Activated naive CD4-positive, alpha-beta T cell treated with anti-CD3 and anti-CD28 coated beads, Interleukin-2, amount 10 ng/mL, durations not matched to agents 7 days and 5 days (primary cell): Measurements from ENCODE around the gene BMPER.

Source experiments
- CTCF ChIA-PET: fragments of 350-600 bp; sonication (Branson Sonifier 250); formaldehyde crosslinking; loops from one replicate; lab custom pipeline; 2021; ENCODE audit warnings: antibody characterized with exemption; lab: Charles Lee
- DNase-seq: peaks from one replicate; pipeline ENCODE4 v3.0.0-alpha.2; 2020
- H3K27ac Mint-ChIP-seq: one replicate; pipeline ENCODE4 v1.8.0; 2021; ENCODE audit warnings: mild to moderate bottlenecking, moderate library complexity, mixed read lengths
- H3K27me3 Mint-ChIP-seq: one replicate; pipeline ENCODE4 v1.8.0; 2021; ENCODE audit warnings: mild to moderate bottlenecking, mixed read lengths
- H3K36me3 Mint-ChIP-seq: one replicate; pipeline ENCODE4 v1.8.0; 2021; ENCODE audit warnings: mixed read lengths
- H3K4me1 Mint-ChIP-seq: one replicate; pipeline ENCODE4 v1.8.0; 2021; ENCODE audit warnings: mixed read lengths
- H3K4me3 Mint-ChIP-seq: one replicate; pipeline ENCODE4 v1.8.0; 2021; ENCODE audit warnings: mild to moderate bottlenecking, moderate library complexity, mixed read lengths
- H3K9me3 Mint-ChIP-seq: one replicate; pipeline ENCODE4 v1.8.0; 2021; ENCODE audit warnings: mixed read lengths

The BMPER gene

DNA sequence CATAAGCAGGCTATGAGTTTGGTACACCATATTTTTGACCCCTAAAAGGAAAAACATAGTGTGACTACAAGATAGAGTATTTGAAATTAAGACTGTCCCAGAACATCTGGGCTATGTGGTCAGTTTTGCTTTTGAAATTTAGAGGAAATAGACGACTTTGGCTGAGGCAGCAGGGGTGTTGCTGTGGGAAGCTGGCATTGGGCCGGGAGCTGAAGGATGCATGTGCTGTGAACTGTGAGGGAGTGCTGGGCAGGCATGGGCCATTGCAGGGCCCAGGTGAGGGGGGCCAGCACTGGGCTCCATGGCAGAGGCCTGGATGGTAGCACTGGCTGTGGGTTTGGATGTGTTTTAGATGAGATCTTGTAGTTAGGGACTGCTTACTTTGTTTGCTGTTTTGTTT lies 168.3 kb downstream of the BMPER start:
- CTCF ChIA-PET, result interaction anchor here (1.1 kb wide), 1 partner anchor 12 kb away, joined by 4 read pairs; no protein-coding TSS in a partner anchor
- Mint-ChIP-seq H3K9me3 (no peaks in the 10 kb centered on the region), H3K27ac (no peak overlapping the region), H3K4me3 (no peak overlapping the region), H3K36me3 (no peaks in the 10 kb centered on the region), H3K4me1 (no peaks in the 10 kb centered on the region), H3K27me3 (peaks cover 6% of the 10 kb centered on the region)
- DNase-seq, result no peak

GRCh38 chr7:34074421-34074820 lies 169.1 kb downstream of the BMPER start:
- Mint-ChIP-seq H3K9me3 (peaks cover 1% of the 10 kb centered on the region), H3K27ac (no peak overlapping the region), H3K36me3 (no peaks in the 10 kb centered on the region), H3K4me3 (no peak overlapping the region), H3K4me1 (no peaks in the 10 kb centered on the region), H3K27me3 (peaks cover 6% of the 10 kb centered on the region)
- DNase-seq, result no peak
- CTCF ChIA-PET, result interaction anchor here (1.1 kb wide), 1 partner anchor 11 kb away, joined by 4 read pairs; no protein-coding TSS in a partner anchor

GRCh38 chr7:34075523-34076370 lies 170.4 kb downstream of the BMPER start:
- Mint-ChIP-seq H3K4me1 (no peaks in the 10 kb centered on the region), H3K27me3 (peaks cover 6% of the 10 kb centered on the region), H3K36me3 (no peaks in the 10 kb centered on the region), H3K4me3 (no peak overlapping the region), H3K27ac (no peak overlapping the region), H3K9me3 (peaks cover 3% of the 10 kb centered on the region)
- CTCF ChIA-PET, result no interaction called here
- DNase-seq, result no peak

GRCh38 chr7:34077168-34077567 lies 171.8 kb downstream of the BMPER start:
- Mint-ChIP-seq H3K4me1 (no peaks in the 10 kb centered on the region), H3K36me3 (no peaks in the 10 kb centered on the region), H3K27ac (no peak overlapping the region), H3K9me3 (peaks cover 3% of the 10 kb centered on the region), H3K4me3 (no peak overlapping the region), H3K27me3 (peaks cover 6% of the 10 kb centered on the region)
- no peak for DNase-seq
- CTCF ChIA-PET, result no interaction called here

DNA sequence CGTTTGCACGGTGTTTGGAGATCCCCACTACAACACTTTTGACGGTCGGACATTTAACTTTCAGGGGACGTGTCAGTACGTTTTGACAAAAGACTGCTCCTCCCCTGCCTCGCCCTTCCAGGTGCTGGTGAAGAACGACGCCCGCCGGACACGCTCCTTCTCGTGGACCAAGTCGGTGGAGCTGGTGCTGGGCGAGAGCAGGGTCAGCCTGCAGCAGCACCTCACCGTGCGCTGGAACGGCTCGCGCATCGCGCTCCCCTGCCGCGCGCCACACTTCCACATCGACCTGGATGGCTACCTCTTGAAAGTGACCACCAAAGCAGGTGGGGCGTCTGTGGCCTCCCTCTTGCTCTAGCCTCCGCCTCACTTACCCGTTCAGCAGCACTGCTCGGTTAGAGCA lies 173.5 kb downstream of the BMPER start:
- peaks cover 3% of the 10 kb centered on the region for H3K27me3 Mint-ChIP-seq
- H3K36me3 Mint-ChIP-seq, result no peaks in the 10 kb centered on the region
- no peaks in the 10 kb centered on the region for H3K4me1 Mint-ChIP-seq
- H3K9me3 Mint-ChIP-seq, result peaks cover 3% of the 10 kb centered on the region
- DNase-seq, result no peak
- H3K4me3 Mint-ChIP-seq, result no peak overlapping the region
- H3K27ac Mint-ChIP-seq, result no peak overlapping the region
- CTCF ChIA-PET, result no interaction called here

GRCh38 chr7:34080513-34080912 lies 175.2 kb downstream of the BMPER start:
- Mint-ChIP-seq H3K4me1 (no peaks in the 10 kb centered on the region), H3K9me3 (peaks cover 3% of the 10 kb centered on the region), H3K36me3 (no peaks in the 10 kb centered on the region), H3K27me3 (peaks cover 3% of the 10 kb centered on the region), H3K27ac (no peak overlapping the region), H3K4me3 (no peak overlapping the region)
- CTCF ChIA-PET, result no interaction called here
- no peak for DNase-seq

DNA sequence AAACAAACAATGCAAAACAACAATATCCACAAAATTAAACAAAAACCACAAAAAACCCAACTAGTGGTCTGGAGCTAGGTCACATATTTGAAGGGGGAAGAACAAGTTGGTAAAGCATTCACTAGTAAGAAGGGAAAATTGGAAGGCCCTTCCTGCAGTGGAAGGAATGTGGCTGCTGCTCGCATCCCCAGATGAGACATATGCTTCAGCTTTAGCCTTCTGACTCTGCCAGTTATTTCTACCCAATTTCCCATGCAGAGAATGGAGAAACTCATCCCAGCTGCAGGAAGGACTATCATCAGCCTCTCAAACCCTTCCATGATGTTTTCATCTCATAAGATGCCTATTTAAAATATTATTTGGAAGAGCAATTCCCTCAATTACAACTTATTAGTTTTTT lies 176.6 kb downstream of the BMPER start:
- CTCF ChIA-PET, result no interaction called here
- no peaks in the 10 kb centered on the region for H3K36me3 Mint-ChIP-seq
- no peaks in the 10 kb centered on the region for H3K27me3 Mint-ChIP-seq
- H3K4me3 Mint-ChIP-seq, result no peak overlapping the region
- H3K27ac Mint-ChIP-seq, result no peak overlapping the region
- H3K9me3 Mint-ChIP-seq, result peaks cover 3% of the 10 kb centered on the region
- H3K4me1 Mint-ChIP-seq, result no peaks in the 10 kb centered on the region
- DNase-seq, result no peak

DNA sequence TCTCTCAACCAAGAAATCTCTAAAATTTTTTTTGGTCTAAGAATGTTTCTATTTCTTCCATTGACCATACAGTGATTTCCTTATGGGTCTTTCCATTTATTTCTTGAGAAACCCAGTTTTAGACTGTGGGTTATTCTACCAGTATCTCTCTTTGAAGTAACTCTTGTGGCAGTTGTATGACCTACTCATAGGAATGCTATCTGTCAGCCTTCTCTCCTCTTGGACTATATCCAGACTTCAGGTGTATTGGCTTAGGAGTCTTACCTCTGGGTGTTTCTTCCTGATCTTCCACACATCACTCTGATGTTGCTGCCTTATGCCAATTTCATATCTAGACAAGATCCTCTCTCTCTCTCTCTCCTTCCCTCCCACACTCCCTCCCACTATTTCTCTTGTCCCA lies 178.1 kb downstream of the BMPER start:
- no peaks in the 10 kb centered on the region for H3K36me3 Mint-ChIP-seq
- H3K4me1 Mint-ChIP-seq, result no peaks in the 10 kb centered on the region
- CTCF ChIA-PET, result no interaction called here

GRCh38 chr7:34084651-34085050 lies 179.3 kb downstream of the BMPER start:
- H3K27me3 Mint-ChIP-seq, result no peaks in the 10 kb centered on the region
- H3K4me3 Mint-ChIP-seq, result no peak overlapping the region
- H3K27ac Mint-ChIP-seq, result no peak overlapping the region
- H3K4me1 Mint-ChIP-seq, result no peaks in the 10 kb centered on the region
- no peaks in the 10 kb centered on the region for H3K9me3 Mint-ChIP-seq
- H3K36me3 Mint-ChIP-seq, result no peaks in the 10 kb centered on the region
- DNase-seq, result no peak
- CTCF ChIA-PET, result no interaction called here

More for the DNA sequence above, 178.1 kb downstream of the BMPER start:
- no peak overlapping the region for H3K27ac Mint-ChIP-seq
- H3K9me3 Mint-ChIP-seq, result peaks cover 3% of the 10 kb centered on the region
- H3K27me3 Mint-ChIP-seq, result no peaks in the 10 kb centered on the region
- no peak overlapping the region for H3K4me3 Mint-ChIP-seq
- no peak for DNase-seq

GRCh38 chr7:34086064-34086463 lies 180.7 kb downstream of the BMPER start:
- CTCF ChIA-PET, result interaction anchor here (0.5 kb wide), 1 partner anchor 12 kb away, joined by 4 read pairs; no protein-coding TSS in a partner anchor

DNA sequence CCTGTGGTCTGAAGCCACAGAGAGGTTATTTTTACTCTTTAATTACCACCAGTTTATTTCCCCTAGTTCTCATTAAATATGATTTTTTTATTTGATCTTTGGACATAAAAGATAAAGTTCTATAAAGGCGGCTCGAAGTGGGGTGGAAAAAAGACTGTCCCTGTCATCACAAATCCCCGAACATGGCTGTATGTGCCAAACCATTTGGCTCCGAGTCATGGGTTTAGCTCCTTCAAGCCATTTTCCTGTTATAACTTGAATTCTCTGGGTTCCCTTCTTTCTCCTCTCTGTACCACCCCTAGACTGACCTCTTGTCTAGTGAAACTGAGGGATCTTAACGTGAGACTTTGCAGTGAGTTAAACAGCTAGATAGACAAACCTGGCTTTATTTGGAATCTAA lies 181.6 kb downstream of the BMPER start:
- CTCF ChIA-PET, result no interaction called here
- Mint-ChIP-seq H3K36me3 (no peaks in the 10 kb centered on the region), H3K9me3 (no peaks in the 10 kb centered on the region), H3K4me1 (no peaks in the 10 kb centered on the region), H3K27me3 (no peaks in the 10 kb centered on the region), H3K4me3 (no peak overlapping the region), H3K27ac (no peak overlapping the region)
- DNase-seq, result no peak

More at GRCh38 chr7:34086064-34086463, 180.7 kb downstream of the BMPER start:
- no peaks in the 10 kb centered on the region for H3K27me3 Mint-ChIP-seq
- DNase-seq, result no peak
- no peaks in the 10 kb centered on the region for H3K4me1 Mint-ChIP-seq
- no peak overlapping the region for H3K27ac Mint-ChIP-seq
- no peaks in the 10 kb centered on the region for H3K36me3 Mint-ChIP-seq
- no peak overlapping the region for H3K4me3 Mint-ChIP-seq
- no peaks in the 10 kb centered on the region for H3K9me3 Mint-ChIP-seq

DNA sequence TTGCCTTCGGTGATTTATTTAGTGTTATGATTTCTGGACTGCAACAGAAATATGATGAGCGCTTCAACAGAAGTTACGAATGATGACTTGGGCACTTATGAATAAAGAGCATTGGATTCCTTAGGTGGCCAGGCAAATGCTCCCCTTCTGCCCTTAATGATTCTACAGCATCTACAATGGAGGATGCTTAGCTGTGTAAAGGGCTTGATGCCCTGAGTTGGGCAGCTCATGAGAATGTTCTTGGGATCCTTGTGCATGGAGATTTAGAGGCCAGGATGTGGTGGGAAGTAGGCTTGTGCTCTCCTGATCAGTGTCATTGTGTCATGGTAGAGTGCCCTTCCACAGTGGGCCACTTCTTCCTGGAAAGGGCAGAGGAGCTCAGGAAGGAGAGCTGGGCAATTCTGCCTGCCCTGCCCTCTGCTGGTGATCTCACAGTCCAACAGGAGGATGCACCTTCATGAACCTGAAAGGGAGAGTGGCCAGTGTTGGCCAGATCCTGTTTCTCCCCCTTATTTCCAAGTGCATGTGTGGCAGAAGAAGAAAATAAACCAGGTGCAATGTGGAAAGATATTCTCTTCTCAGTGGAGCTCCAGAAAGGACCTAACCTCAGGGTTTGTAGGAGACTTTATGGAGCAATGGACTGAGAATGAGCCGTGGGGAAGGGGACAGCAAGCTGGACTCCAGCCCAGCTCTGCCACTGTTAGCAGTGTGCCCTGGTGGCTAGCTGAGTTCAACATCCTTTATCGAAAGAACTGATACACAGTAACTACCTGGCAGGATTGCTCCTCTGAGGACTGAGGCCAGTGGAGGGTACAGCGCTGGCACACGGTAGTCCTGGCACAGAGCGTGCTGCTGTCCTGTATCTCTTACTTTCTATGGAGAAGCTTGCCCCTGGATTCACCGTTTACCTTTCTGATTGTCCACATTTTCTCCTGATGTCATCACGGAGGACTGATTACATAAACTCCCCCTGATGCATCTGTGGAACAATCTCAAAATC lies 182.9 kb downstream of the BMPER start:
- CTCF ChIA-PET, result interaction anchor here (0.9 to 1.1 kb wide), 3 partner anchors 20 to 905 kb away, joined by 3 to 4 read pairs (median 3); no protein-coding TSS in a partner anchor
- Mint-ChIP-seq H3K36me3 (no peaks in the 10 kb centered on the region), H3K9me3 (no peaks in the 10 kb centered on the region), H3K27me3 (no peaks in the 10 kb centered on the region), H3K4me1 (no peaks in the 10 kb centered on the region), H3K4me3 (no peak overlapping the region), H3K27ac (no peak overlapping the region)
- DNase-seq, result no peak

GRCh38 chr7:34090816-34091215 lies 185.5 kb downstream of the BMPER start:
- Mint-ChIP-seq H3K27ac (no peak overlapping the region), H3K36me3 (no peaks in the 10 kb centered on the region), H3K4me1 (no peaks in the 10 kb centered on the region), H3K4me3 (no peak overlapping the region), H3K9me3 (no peaks in the 10 kb centered on the region), H3K27me3 (no peaks in the 10 kb centered on the region)
- no peak for DNase-seq
- CTCF ChIA-PET, result interaction anchor here (0.6 kb wide), 1 partner anchor 1517 kb away, joined by 3 read pairs; no protein-coding TSS in a partner anchor

DNA sequence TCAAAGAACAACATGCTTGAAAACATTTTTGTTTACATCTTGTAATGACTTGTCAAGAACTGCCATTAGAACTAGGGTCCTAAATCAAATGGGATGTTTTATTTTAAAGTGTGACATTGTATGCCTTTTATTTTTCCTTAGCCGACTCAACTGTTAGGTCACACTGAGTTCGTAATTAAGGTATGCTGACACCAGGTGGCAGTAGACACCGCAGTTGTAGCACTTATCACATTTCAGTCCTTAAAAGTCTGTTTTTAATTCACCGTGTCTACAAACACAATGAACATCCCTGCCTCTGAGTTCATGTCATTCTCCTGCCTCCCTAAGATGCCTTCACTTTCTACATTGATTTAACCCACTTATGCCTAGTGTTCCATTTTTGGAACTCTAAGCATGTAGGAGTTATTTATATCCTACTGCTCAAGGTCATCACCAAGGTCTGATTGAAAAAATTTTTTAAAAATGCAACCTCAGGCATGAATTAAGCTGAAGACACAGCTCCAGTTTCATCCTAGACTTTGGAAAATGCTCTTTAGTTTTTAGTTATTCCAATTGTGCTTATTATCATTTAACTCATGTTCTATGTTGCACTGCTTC lies 186.1 kb downstream of the BMPER start:
- no peaks in the 10 kb centered on the region for H3K4me1 Mint-ChIP-seq
- H3K4me3 Mint-ChIP-seq, result no peak overlapping the region
- H3K27ac Mint-ChIP-seq, result no peak overlapping the region
- no peaks in the 10 kb centered on the region for H3K36me3 Mint-ChIP-seq
- CTCF ChIA-PET, result no interaction called here
- no peak for DNase-seq
- no peaks in the 10 kb centered on the region for H3K9me3 Mint-ChIP-seq
- no peaks in the 10 kb centered on the region for H3K27me3 Mint-ChIP-seq
